ENCODE data around the gene CYBB. TPM values are rescaled to one million over a fixed set of nuclear protein-coding genes. Genes with fewer than 3 reads are reported as not detected.

CYBB gene
- total and polyA plus RNA-seq, 12 donors, result 1.9 to 106 (median 7.4) TPM

DNA sequence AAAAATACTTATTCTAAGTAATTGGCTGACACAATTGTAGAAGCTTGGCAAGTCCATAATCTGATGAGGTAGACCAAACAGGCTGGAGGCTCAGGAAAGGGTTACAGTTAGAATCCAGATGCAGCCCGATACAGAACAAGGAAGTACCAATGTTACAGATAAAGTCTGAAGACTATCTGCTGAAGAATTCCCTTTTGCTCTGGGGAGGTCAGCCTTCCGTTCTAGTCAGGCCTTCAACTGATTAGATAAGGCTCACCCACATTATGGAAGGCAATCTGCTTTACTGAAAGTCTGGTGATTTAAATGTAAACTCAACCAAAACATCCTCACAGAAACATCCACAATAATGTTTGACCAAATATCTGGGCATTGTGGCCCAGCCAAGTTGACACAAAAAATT lies 74.9 kb downstream of the CYBB start:
- no peak for DNase-seq
- intact Hi-C loops (cut with DNase I), result no loop called here
- Histone ChIP-seq H3K27ac (no peak overlapping the region), H3K9me3 (no peaks in the 10 kb centered on the region), H3K36me3 (no peaks in the 10 kb centered on the region), H3K27me3 (peaks cover 0 to 48% (median 0%) of the 10 kb centered on the region in 7 donors), H3K4me3 (no peak overlapping the region), H3K4me1 (no peaks in the 10 kb centered on the region)
- 26 to 28% methylated on average over 2 of the region's 2 CpGs for WGBS, 2 donors
- TF ChIP-seq, protein P1, sequence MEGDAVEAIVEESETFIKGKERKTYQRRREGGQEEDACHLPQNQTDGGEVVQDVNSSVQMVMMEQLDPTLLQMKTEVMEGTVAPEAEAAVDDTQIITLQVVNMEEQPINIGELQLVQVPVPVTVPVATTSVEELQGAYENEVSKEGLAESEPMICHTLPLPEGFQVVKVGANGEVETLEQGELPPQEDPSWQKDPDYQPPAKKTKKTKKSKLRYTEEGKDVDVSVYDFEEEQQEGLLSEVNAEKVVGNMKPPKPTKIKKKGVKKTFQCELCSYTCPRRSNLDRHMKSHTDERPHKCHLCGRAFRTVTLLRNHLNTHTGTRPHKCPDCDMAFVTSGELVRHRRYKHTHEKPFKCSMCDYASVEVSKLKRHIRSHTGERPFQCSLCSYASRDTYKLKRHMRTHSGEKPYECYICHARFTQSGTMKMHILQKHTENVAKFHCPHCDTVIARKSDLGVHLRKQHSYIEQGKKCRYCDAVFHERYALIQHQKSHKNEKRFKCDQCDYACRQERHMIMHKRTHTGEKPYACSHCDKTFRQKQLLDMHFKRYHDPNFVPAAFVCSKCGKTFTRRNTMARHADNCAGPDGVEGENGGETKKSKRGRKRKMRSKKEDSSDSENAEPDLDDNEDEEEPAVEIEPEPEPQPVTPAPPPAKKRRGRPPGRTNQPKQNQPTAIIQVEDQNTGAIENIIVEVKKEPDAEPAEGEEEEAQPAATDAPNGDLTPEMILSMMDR (IDR thresholded peaks at IDR 0.05), result no peak
- no peak for ATAC-seq

DNA sequence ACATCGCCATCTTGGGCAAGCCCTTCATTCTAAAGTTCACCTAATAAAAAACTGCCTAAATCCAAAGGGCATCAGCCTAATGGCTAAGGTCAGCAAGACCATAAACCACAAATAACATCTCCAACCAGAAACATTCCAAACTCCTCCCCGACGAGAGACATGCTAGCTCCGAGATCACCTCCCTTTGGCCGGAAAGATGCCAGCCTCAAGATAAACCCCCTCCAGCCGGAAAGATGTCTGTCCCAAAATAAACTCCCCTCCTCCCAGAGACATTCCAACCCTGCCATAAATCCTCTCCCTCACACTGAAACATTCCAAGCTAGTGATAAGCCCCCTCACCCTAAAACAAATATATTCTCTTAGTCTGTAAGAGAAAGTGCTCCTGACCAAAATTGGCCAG lies 80.9 kb downstream of the CYBB start:
- WGBS, 2 donors, result 25 to 32% methylated on average over 6 of the region's 6 CpGs
- DNase-seq, result no peak
- H3K4me1 ChIP-seq, result no peaks in the 10 kb centered on the region
- H3K9me3 ChIP-seq, result no peaks in the 10 kb centered on the region
- no peak overlapping the region for H3K27ac ChIP-seq
- H3K27me3 ChIP-seq, result peaks cover 0 to 51% (median 0%) of the 10 kb centered on the region in 7 donors
- no peak overlapping the region for H3K4me3 ChIP-seq
- TF ChIP-seq, protein P1 (IDR thresholded peaks at IDR 0.05), result no peak
- no peaks in the 10 kb centered on the region for H3K36me3 ChIP-seq
- ATAC-seq, result peak in 1 of 8 donors; percentile 44
- intact Hi-C loops (cut with DNase I), result no loop called here

DNA sequence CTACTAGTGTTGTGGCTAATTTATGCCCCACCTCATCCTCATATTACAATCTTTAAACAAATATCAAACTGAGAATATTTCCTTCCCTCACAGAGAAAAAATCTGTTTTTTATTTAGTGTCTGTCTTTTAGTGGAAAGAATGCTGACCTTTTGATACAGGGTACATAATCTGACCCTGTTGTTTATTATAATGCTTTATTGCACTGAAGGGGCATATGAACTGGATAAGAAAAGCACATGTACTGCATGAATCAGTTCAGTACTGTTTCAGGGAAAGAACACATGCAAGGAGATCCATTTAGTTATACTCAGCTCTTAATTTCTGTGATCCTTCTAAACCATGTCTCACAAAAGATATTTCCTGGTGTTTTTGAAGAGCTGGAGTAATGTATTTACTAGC lies 83.0 kb downstream of the CYBB start:
- Histone ChIP-seq H3K4me1 (no peaks in the 10 kb centered on the region), H3K4me3 (no peak overlapping the region), H3K36me3 (no peaks in the 10 kb centered on the region), H3K9me3 (no peaks in the 10 kb centered on the region), H3K27me3 (peaks cover 0 to 48% (median 0%) of the 10 kb centered on the region in 7 donors), H3K27ac (no peak overlapping the region)
- intact Hi-C loops (cut with DNase I), result no loop called here
- DNase-seq, result no peak
- ATAC-seq, result no peak
- TF ChIP-seq, protein P1 (IDR thresholded peaks at IDR 0.05), result no peak

Other genes starting within 250 kb of the CYBB start
- gene LANCL3, start 208.4 kb upstream of the CYBB start, total RNA-seq, result under 1 TPM; 0.04 to 0.56 (median 0.17) TPM
- under 1 TPM; 0.07 to 0.10 TPM for gene LANCL3, start 208.4 kb upstream of the CYBB start, polyA plus RNA-seq
- gene XK, start 94.3 kb upstream of the CYBB start, total RNA-seq, result 10 to 100 TPM in 1 of 10 donors, 1 to 10 TPM in 9; 5.3 to 10.1 (median 8.0) TPM
- 1 to 10 TPM; 1.8 TPM for gene XK, start 94.3 kb upstream of the CYBB start, polyA plus RNA-seq
- gene DYNLT3, start 67.5 kb downstream of the CYBB start, total RNA-seq, result 10 to 100 TPM; 18.0 to 27.6 (median 21.0) TPM
- gene DYNLT3, start 67.5 kb downstream of the CYBB start, polyA plus RNA-seq, result 10 to 100 TPM; 10.2 to 22.6 TPM
- 1 to 10 TPM in 2 of 10 donors, under 1 TPM in 5, not detected in 3; 0.10 to 3.2 (median 0.83) TPM for gene SYTL5, start 226.5 kb downstream of the CYBB start, total RNA-seq
- under 1 TPM; 0.03 to 0.07 TPM for gene SYTL5, start 226.5 kb downstream of the CYBB start, polyA plus RNA-seq

Measured in heart right ventricle (tissue), 16 donors.